Tibial artery (tissue), 4 donors: ENCODE measurements around the gene DLG2.

Experiments used
- DNase-seq, 2 donors: peaks; one replicate each; pipeline ENCODE4 v3.0.0-alpha.2; 2019
- H3K27ac ChIP-seq, 2 donors: fragments of 200-600 bp; sonication (generic) in 1 of 2; 1 replicate in 1 of 2; 2 replicates in 1 of 2; pipeline ENCODE4 v1.5.1; 2018 to 2019; ENCODE audit warnings: mild to moderate bottlenecking in 1 of 2
- H3K27me3 ChIP-seq, 2 donors: fragments of 200-600 bp; sonication (generic) in 1 of 2; one replicate each; pipeline versions ENCODE4 v1.5.1 to v1.6.0; 2016 to 2019
- H3K36me3 ChIP-seq, 3 donors: fragments of 200-600 bp; sonication (generic) in 2 of 3; one replicate each; pipeline ENCODE4 v1.5.1; 2016 to 2019; ENCODE audit warnings: mild to moderate bottlenecking in 2 of 3
- H3K4me1 ChIP-seq, 4 donors: fragments of 200-600 bp; sonication (generic) in 2 of 4; 1 replicate in 3 of 4; 2 replicates in 1 of 4; pipeline ENCODE4 v1.5.1; 2016 to 2019
- H3K4me3 ChIP-seq, 2 donors: fragments of 200-600 bp; sonication (generic) in 1 of 2; 1 replicate in 1 of 2; 2 replicates in 1 of 2; pipeline ENCODE4 v1.5.1; 2018 to 2019; ENCODE audit warnings: mild to moderate bottlenecking in 2 of 2
- H3K9me3 ChIP-seq, 3 donors: fragments of 200-600 bp; sonication (generic) in 1 of 3; one replicate each; pipeline ENCODE4 v1.5.1; 2016 to 2019
- intact Hi-C: fragments of 100-400 bp; cut with DNase I; formaldehyde crosslinking; loops from one replicate; pipeline ENCODE4 v1.15.0; 2023; ENCODE audit warnings: low total_unique reads
- TF ChIP-seq, protein P1 (sequence below), 2 experiments: fragments of 200-600 bp in 1 of 2; fragments of 450-650 bp in 1 of 2; IDR thresholded peaks; one replicate each; pipeline ENCODE4 v1.5.1; 2017 to 2019; ENCODE audit warnings: antibody characterized with exemption in 2 of 2, mild to moderate bottlenecking in 1 of 2, moderate library complexity in 1 of 2

Gene DLG2

DNA sequence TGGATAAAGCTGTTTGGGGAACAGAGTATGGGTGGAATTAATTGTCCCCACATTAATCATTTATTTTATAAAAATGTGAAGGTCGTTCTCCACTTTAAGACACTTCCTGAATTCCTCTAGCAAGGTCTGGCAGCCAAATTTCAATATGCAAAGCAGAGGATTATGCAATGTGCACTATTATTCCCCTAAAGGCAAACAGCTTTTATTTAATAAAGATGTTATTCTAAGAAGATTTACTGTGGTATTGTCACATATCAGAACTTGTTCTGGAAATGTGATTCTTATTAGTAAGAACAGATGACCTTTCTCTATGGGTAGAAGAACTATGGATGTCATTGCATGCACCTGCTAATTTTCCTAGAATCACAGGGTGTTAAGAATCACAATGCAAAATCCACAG is 1212.2 kb downstream of the DLG2 start:
- Histone ChIP-seq H3K36me3 (no peaks in the 10 kb centered on the region), H3K9me3 (no peaks in the 10 kb centered on the region), H3K27ac (no peak overlapping the region), H3K4me1 (no peaks in the 10 kb centered on the region), H3K27me3 (no peaks in the 10 kb centered on the region), H3K4me3 (no peak overlapping the region)
- DNase-seq: no peak
- TF ChIP-seq, protein P1, sequence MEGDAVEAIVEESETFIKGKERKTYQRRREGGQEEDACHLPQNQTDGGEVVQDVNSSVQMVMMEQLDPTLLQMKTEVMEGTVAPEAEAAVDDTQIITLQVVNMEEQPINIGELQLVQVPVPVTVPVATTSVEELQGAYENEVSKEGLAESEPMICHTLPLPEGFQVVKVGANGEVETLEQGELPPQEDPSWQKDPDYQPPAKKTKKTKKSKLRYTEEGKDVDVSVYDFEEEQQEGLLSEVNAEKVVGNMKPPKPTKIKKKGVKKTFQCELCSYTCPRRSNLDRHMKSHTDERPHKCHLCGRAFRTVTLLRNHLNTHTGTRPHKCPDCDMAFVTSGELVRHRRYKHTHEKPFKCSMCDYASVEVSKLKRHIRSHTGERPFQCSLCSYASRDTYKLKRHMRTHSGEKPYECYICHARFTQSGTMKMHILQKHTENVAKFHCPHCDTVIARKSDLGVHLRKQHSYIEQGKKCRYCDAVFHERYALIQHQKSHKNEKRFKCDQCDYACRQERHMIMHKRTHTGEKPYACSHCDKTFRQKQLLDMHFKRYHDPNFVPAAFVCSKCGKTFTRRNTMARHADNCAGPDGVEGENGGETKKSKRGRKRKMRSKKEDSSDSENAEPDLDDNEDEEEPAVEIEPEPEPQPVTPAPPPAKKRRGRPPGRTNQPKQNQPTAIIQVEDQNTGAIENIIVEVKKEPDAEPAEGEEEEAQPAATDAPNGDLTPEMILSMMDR (IDR thresholded peaks at IDR 0.05): no peak
- intact Hi-C loops: no loop called here

GRCh38 chr11:84413549-84413948 is 1213.6 kb downstream of the DLG2 start:
- TF ChIP-seq, protein P1 (IDR thresholded peaks at IDR 0.05): no peak
- Histone ChIP-seq H3K27ac (no peak overlapping the region), H3K4me3 (no peak overlapping the region), H3K36me3 (no peaks in the 10 kb centered on the region), H3K27me3 (no peaks in the 10 kb centered on the region), H3K4me1 (no peaks in the 10 kb centered on the region), H3K9me3 (no peaks in the 10 kb centered on the region)
- DNase-seq: no peak
- intact Hi-C loops: no loop called here

- no peaks in the 10 kb centered on the region for H3K27me3 ChIP-seq
- TF ChIP-seq, protein P1 (IDR thresholded peaks at IDR 0.05): no peak
- no peaks in the 10 kb centered on the region for H3K4me1 ChIP-seq
- intact Hi-C loops: no loop called here
- H3K4me3 ChIP-seq: no peak overlapping the region
- H3K36me3 ChIP-seq: no peaks in the 10 kb centered on the region
- no peaks in the 10 kb centered on the region for H3K9me3 ChIP-seq
- no peak overlapping the region for H3K27ac ChIP-seq
- DNase-seq: no peak
Observed at GRCh38 chr11:84412862-84413261, 1214.3 kb downstream of the DLG2 start.

DNA sequence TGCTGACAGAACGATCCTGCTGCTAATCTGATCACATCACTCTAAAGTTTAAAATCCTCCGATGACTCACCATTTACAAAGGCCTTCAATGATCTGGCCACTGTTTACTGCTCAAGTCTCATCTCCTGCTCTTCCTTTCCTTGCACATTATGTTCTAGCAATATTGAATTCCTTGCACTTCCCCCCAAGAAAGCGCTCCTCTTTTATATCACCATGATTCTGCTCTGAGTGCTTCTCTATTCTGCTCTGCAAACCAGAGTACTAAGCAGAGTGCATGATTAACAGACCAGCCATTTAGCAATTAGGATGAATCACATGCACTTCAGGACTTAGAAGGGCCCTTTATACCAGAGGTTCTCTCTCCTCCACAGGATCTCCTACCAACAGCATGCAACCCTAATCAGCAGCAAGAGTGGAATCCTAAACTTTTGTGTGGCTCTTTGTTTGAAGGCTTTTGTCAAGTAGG is 1218.2 kb downstream of the DLG2 start:
- Histone ChIP-seq H3K4me1 (no peaks in the 10 kb centered on the region), H3K9me3 (no peaks in the 10 kb centered on the region), H3K4me3 (no peak overlapping the region), H3K27me3 (no peaks in the 10 kb centered on the region), H3K27ac (no peak overlapping the region), H3K36me3 (no peaks in the 10 kb centered on the region)
- DNase-seq: no peak
- TF ChIP-seq, protein P1 (IDR thresholded peaks at IDR 0.05): no peak
- intact Hi-C loops: no loop called here

DNA sequence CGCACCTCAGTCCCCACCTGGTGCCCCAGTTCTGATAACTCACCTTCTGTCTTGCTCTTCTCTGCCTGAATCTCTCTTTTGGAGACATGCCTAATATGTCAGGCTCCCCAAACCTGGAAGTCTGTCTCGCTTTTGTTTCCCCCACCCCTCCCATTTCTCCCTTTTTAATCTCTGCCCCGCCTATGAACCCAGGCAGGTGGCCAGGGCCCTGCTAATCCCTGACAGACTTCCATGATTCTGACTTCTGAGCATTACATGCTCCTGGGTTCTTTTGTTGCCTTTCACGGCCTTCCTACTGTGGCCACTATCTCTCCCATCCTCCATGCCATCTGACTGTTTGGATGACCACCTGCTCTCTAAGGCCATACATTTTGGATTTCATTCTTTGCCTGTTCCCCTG is 1220.1 kb downstream of the DLG2 start:
- TF ChIP-seq, protein P1 (IDR thresholded peaks at IDR 0.05): no peak
- Histone ChIP-seq H3K27me3 (no peaks in the 10 kb centered on the region), H3K27ac (no peak overlapping the region), H3K9me3 (no peaks in the 10 kb centered on the region), H3K36me3 (no peaks in the 10 kb centered on the region), H3K4me1 (no peaks in the 10 kb centered on the region), H3K4me3 (no peak overlapping the region)
- intact Hi-C loops: no loop called here
- no peak for DNase-seq

DNA sequence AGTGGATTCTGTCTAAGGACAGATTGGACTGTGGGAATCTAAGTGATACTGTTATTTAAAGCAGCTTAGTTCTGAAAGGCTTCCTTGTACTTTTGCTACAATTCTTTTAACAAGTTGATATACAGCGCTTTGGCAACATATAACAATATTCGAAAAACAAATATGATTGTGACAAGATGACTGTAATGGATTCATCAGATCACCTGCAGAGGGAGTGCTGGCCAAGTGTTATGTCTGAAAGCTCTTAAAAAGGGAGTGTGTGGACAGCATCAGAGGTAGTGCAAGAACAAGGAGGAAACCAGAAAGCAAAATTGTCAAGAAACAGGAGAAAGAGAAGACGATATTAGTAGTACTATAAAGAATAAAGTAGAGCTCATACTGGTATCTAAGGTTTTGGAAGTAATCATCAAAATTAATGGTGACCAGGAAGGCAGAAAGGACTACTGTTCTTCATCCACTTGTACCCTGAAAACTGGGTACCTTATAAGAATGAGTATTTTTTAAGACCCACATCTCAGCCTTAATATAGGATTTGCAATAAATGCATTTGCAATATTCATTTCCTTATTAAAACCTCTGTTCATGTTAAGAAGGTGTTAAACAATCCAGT is 1229.0 kb downstream of the DLG2 start:
- no peak for DNase-seq
- Histone ChIP-seq H3K27me3 (no peaks in the 10 kb centered on the region), H3K27ac (no peak overlapping the region), H3K4me3 (no peak overlapping the region), H3K36me3 (no peaks in the 10 kb centered on the region), H3K4me1 (no peaks in the 10 kb centered on the region), H3K9me3 (no peaks in the 10 kb centered on the region)
- intact Hi-C loops: loop anchor here (10.0 kb wide), 1 partner anchor 127 kb away; no protein-coding TSS in a partner anchor
- TF ChIP-seq, protein P1 (IDR thresholded peaks at IDR 0.05): no peak
